ENCODE measurements around the gene CACNA1B.

DNA sequence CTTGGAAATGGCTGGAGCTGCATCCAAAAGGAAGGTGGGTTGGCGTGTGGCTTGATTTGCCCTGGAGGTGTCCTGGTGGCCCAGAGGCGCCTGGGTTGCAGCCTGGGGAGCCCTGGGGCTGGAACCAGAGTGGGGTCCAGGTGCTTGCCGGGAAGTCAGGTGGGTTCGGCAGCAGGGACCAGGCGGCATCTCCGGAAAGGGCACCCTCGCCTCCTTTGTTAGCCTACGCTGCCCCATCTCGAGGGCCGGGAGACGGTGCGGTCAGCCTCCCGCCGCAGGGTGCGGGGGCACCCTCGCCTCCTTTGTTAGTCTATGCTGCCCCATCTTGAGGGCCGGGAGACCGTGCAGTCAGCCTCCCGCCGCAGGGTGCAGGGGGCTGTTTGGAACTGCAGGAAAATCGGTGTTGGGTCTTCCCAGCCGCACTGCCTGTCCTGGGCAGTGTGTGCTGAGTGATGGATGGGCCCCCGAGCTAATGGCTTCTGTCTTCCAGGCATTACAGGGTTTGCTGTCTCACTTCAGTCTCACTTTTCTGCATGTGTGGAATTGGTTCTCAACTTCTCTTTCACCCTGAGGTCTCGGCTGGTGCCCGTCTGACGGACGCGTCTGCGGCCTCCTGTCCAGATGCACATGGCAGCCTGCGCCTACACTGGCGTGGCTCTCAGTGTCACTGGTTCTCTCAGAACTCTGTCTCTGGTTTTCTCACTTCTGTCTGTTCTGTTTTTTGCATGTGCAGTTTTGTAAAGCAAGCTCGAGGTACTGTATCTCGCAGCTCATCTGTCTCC is 139.0 kb downstream of the CACNA1B start:
- TF ChIP-seq NFIC (IDR thresholded peaks at IDR 0.05; ENCODE audit: low read length) (no peak), NBN (conservative IDR thresholded peaks at IDR 0.05) (no peak), CTCF (CRISPR knock-in tag; IDR thresholded peaks at IDR 0.05) (no peak)

All from HepG2 (cell line).